ENCODE data around the gene PIEZO1. TPM values are rescaled to one million over a fixed set of nuclear protein-coding genes. Genes with fewer than 3 reads are reported as not detected.

PIEZO1 gene
- total RNA-seq, 4 donors from 2014 or later, result 101 to 364 (median 121) TPM

DNA sequence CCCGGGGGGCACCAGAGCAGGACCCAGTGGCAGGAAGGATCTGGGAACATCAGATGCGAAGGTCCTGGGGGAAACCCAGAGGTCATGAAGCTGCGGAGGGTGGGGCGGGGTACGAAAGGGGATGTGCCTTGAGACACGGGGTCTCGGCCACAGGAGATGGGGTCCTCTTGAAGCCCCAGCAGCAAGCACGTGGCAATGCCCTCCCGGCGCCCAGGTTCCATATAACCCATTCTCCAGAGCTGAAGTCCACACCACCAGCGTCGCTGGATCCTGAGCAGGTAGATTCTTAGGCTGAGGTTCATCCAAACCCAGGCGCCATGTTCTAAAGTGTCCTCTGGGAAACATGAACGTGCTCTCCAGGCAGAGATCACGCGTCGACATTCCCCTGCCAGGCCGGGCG lies 20.9 kb downstream of the PIEZO1 start:
- TF ChIP-seq, protein P1, sequence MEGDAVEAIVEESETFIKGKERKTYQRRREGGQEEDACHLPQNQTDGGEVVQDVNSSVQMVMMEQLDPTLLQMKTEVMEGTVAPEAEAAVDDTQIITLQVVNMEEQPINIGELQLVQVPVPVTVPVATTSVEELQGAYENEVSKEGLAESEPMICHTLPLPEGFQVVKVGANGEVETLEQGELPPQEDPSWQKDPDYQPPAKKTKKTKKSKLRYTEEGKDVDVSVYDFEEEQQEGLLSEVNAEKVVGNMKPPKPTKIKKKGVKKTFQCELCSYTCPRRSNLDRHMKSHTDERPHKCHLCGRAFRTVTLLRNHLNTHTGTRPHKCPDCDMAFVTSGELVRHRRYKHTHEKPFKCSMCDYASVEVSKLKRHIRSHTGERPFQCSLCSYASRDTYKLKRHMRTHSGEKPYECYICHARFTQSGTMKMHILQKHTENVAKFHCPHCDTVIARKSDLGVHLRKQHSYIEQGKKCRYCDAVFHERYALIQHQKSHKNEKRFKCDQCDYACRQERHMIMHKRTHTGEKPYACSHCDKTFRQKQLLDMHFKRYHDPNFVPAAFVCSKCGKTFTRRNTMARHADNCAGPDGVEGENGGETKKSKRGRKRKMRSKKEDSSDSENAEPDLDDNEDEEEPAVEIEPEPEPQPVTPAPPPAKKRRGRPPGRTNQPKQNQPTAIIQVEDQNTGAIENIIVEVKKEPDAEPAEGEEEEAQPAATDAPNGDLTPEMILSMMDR (IDR thresholded peaks at IDR 0.05; ENCODE audit: low read depth), result no peak

DNA sequence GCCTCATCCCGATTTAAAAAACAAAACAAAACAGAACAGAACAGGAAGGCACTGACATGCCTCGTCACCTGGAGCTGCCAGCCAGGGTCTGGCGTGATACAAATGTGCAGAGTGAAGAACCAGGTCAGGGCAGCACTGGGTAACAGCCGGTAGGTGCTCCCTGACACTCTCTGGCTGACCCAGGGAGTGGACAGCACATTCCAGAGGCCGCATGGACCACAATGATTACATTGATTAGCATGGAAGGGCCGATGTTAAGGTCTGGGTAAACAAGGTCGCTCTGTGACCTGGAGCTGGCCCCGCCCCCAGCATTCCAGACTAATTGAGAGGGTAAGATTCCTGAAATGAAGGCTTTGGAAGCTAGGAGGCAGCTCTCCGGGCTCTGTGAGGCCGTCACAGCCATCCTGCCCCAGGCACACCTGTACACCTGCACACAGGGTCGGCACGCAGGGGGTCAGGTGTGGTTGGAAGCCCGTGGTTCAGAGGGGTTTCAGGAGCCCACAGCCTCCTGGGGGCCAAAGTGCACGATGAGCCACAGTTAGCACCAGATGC lies 21.4 kb downstream of the PIEZO1 start:
- TF ChIP-seq, protein P1 (IDR thresholded peaks at IDR 0.05; ENCODE audit: low read depth), result no peak

DNA sequence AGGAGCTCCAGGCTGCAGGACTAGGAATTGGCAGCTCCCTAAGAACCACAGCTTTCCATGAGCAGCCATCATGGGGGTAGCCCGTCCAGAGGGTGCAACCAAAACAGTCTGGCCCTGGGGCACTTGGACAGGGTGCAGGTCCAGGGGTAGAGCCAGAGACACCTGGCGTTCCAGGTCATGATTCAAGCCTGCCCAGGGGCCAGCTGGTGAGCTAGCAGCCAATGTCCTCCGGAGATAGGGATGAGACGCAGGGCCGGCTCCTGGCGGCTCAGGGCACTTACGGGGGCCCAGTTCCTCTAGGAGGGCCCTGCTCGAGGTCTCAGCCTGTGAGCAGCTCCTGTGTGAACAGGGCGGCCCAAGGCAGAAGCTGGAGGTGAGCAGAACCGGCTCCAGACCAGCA lies 22.1 kb downstream of the PIEZO1 start:
- TF ChIP-seq, protein P1 (IDR thresholded peaks at IDR 0.05; ENCODE audit: low read depth), result no peak

DNA sequence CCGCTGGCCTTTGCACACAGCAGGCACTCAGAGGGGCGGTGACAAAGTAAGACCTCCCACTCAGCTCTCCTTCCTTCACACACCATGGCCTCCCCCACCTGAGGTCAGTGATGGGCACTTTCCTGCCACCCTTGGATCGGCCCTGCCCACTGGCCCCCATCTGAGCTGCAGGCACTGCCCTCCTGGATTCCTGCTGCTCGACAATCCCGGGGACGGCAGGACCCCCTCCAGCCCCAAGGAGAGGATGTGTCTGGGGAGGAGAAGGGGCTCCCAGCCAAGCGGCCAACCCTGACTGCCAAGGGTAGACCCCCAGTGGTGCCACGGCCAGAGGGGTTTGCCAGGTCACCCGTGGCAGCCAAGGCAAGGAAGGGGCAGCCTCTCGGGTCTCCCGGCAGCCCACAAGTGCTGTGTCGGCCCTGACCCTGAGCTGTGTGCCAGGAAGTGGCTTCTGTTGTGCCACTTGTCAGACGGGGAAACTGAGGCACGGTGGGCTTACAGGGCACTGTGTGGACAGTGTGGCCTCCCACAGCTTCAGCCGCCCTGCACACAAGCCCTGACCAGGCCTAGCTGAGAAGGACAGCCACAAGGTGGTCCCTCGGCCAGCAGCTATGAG lies 22.7 kb downstream of the PIEZO1 start:
- TF ChIP-seq, protein P1 (IDR thresholded peaks at IDR 0.05; ENCODE audit: low read depth), result no peak

DNA sequence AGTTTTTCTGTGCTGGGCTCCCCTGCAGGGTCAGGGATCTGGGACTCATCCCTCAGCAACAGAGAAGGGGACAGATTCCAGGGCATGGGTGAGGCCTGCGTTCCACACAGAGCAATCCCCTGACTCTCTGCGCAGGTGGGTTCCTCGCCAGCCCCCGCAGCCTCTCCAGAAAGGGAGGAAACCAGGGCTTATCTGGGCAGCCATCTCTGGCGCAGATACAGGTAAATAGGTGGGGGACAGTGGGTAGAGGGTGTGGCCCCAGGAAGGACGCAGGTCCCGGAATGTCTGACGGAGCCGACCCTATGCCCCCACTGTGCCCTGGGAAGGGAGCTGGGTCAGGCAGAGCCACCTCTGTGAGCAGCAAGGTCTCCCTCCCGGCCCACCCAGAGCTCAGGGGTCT lies 23.2 kb downstream of the PIEZO1 start:
- TF ChIP-seq, protein P1 (IDR thresholded peaks at IDR 0.05; ENCODE audit: low read depth), result no peak

DNA sequence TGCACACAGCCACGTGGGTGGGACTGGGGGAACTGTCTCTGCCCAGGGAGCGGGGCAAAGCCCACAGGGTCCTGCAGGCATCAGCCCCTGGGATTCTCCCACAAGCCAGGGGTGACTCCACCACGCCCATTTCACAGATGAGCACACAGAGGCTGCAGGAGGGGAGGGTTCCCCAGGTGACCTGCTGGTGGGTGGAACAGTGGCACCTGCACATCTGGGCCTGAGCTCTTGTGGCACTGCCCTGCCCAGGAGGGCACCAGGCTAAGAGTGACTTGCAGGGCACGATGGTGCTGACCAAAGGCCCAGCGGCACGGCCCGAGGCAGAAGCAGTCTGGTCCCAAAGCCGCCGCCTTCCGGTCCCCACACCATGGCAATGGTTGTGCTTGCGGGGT lies 23.9 kb downstream of the PIEZO1 start:
- TF ChIP-seq, protein P1 (IDR thresholded peaks at IDR 0.05; ENCODE audit: low read depth), result no peak

DNA sequence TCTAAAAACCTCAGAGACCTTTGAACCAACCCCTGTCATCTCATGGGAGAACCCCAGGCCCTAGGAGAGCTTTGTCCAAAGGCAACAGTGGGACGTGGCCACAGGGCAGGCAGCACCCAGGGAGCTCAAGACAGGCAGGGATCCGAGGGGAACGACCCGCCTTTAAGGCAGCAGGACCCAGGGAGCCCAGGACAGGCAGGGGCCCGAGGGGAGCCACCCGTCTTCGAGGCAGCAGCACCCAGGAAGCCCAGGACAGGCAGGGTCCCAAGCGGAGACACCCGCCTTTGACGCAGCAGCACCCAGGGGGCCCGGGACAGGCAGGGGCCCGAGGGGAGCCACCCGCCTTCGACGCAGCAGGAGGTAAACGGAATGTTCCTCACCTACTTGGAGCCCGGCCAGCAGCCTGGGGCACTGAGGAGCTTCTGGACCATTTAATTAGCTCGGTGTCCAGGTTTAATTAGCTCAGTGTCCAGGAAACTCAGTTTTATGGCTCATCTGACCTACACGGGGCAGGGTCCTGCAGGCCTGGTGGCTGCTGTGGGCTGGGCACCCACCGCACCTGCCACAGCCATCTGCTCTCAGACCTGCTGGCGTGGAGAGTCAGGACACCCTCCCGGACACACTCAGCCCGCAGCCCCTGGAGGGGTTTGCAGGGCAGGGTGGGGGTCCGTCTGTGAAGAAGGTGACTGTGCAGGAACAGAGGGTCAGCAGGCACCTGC lies 24.4 kb downstream of the PIEZO1 start:
- TF ChIP-seq, protein P1 (IDR thresholded peaks at IDR 0.05; ENCODE audit: low read depth), result no peak

Measured in subcutaneous adipose tissue (tissue), 4 donors.